ENCODE results near the gene NDUFS1. TPM values are rescaled to one million over a fixed set of nuclear protein-coding genes. Genes with fewer than 3 reads are reported as not detected.
"Not testable (repeated sequence)": the region's sequence is repeated elsewhere in the genome, so short reads cannot be mapped to it uniquely, and the experiment has no call there.

Gene NDUFS1
- total and polyA plus RNA-seq, 12 donors = 15.1 to 241 (median 175) TPM

GRCh38 chr2:206112108-206112507, 47.1 kb downstream of the NDUFS1 start:
- Histone ChIP-seq H3K9me3 (replicated peaks in 1 of 3) (no peaks in the 10 kb centered on the region), H3K36me3 (replicated peaks in 1 of 2) (no peaks in the 10 kb centered on the region), H3K4me3 (no peak overlapping the region), H3K27me3 (no peaks in the 10 kb centered on the region), H3K4me1 (replicated peaks in 1 of 2) (no peaks in the 10 kb centered on the region), H3K27ac (no peak overlapping the region)
- intact Hi-C loops (cut with DNase I) = no loop called here
- 96 to 99% (median 96%) methylated on average over 3 of the region's 3 CpGs for WGBS, 4 donors
- TF ChIP-seq, protein P1, sequence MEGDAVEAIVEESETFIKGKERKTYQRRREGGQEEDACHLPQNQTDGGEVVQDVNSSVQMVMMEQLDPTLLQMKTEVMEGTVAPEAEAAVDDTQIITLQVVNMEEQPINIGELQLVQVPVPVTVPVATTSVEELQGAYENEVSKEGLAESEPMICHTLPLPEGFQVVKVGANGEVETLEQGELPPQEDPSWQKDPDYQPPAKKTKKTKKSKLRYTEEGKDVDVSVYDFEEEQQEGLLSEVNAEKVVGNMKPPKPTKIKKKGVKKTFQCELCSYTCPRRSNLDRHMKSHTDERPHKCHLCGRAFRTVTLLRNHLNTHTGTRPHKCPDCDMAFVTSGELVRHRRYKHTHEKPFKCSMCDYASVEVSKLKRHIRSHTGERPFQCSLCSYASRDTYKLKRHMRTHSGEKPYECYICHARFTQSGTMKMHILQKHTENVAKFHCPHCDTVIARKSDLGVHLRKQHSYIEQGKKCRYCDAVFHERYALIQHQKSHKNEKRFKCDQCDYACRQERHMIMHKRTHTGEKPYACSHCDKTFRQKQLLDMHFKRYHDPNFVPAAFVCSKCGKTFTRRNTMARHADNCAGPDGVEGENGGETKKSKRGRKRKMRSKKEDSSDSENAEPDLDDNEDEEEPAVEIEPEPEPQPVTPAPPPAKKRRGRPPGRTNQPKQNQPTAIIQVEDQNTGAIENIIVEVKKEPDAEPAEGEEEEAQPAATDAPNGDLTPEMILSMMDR (IDR thresholded peaks at IDR 0.05) = no peak
- no peak for TF ChIP-seq POLR2A (IDR thresholded peaks at IDR 0.05)
- no peak for DNase-seq

- intact Hi-C loops (cut with DNase I) = no loop called here
These were observed 50.5 kb downstream of the NDUFS1 start for GRCh38 chr2:206108713-206109112.

DNA sequence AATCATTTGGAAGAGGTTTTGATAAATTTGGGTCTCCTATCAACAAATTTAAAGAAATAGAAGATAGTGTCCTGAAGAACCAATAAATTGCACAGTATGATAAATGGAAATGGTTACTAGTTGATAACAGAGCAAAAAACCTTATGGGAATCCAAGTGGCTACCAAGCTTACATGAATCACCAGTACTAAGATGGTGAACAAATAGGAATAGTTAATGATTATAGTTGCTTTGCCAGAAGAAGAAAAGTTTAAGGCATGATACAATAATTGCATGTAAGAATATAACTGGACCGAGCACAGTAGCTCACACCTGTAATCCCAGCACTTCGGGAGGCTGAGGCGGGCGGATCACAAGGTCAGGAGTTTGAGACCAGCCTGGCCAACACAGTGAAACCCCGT, 53.7 kb downstream of the NDUFS1 start:
- no peak for DNase-seq
- Histone ChIP-seq H3K27me3 (no peaks in the 10 kb centered on the region), H3K4me3 (no peak overlapping the region), H3K36me3 (replicated peaks in 1 of 2) (no peaks in the 10 kb centered on the region), H3K27ac (no peak overlapping the region), H3K4me1 (replicated peaks in 1 of 2) (no peaks in the 10 kb centered on the region), H3K9me3 (replicated peaks in 1 of 3) (no peaks in the 10 kb centered on the region)
- TF ChIP-seq, protein P1 (IDR thresholded peaks at IDR 0.05) = no peak
- TF ChIP-seq POLR2A (IDR thresholded peaks at IDR 0.05) = no peak
- WGBS, 4 donors = 91 to 99% (median 97%) methylated on average over 5 of the region's 5 CpGs
- intact Hi-C loops (cut with DNase I) = no loop called here

More at GRCh38 chr2:206108713-206109112, 50.5 kb downstream of the NDUFS1 start:
- no peaks in the 10 kb centered on the region for H3K9me3 ChIP-seq (replicated peaks in 1 of 3)
- H3K36me3 ChIP-seq (replicated peaks in 1 of 2) = no peaks in the 10 kb centered on the region
- no peak overlapping the region for H3K27ac ChIP-seq
- DNase-seq = no peak
- 74 to 89% (median 81%) methylated on average over 7 of the region's 7 CpGs for WGBS, 4 donors
- no peaks in the 10 kb centered on the region for H3K27me3 ChIP-seq
- H3K4me3 ChIP-seq = no peak overlapping the region
- no peak for TF ChIP-seq POLR2A (IDR thresholded peaks at IDR 0.05)
- TF ChIP-seq, protein P1 (IDR thresholded peaks at IDR 0.05) = no peak
- no peaks in the 10 kb centered on the region for H3K4me1 ChIP-seq (replicated peaks in 1 of 2)

DNA sequence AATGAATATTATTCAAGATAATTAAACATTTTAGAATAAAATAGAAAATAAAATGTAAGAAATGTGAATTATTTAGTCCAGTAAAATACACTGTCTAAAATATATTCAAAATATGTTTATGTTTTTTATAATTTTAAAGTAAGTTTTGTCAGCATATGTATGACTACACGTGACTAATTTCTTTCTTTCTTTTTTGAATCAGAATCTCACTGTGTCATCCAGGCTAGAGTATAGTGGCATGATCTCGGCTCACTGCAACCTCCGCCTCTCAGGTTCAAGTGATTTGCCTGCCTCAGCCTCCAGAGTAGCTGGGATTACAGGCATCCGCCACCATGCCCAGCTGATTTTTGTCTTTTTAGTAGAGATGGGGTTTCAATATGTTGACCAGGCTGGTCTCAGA, 54.2 kb downstream of the NDUFS1 start:
- Histone ChIP-seq H3K9me3 (replicated peaks in 1 of 3) (no peaks in the 10 kb centered on the region), H3K27ac (no peak overlapping the region), H3K4me1 (replicated peaks in 1 of 2) (no peaks in the 10 kb centered on the region), H3K27me3 (no peaks in the 10 kb centered on the region), H3K36me3 (replicated peaks in 1 of 2) (no peaks in the 10 kb centered on the region), H3K4me3 (no peak overlapping the region)
- DNase-seq = no peak
- no peak for TF ChIP-seq POLR2A (IDR thresholded peaks at IDR 0.05)
- TF ChIP-seq, protein P1 (IDR thresholded peaks at IDR 0.05) = no peak
- intact Hi-C loops (cut with DNase I) = no loop called here
- 86 to 96% (median 96%) methylated on average over 4 of the region's 4 CpGs for WGBS, 4 donors

GRCh38 chr2:206098872-206099271, 60.4 kb downstream of the NDUFS1 start:
- H3K36me3 ChIP-seq (replicated peaks in 1 of 2); H3K4me1 ChIP-seq (replicated peaks in 1 of 2); H3K27ac ChIP-seq; H3K27me3 ChIP-seq; H3K4me3 ChIP-seq; intact Hi-C loops (cut with DNase I); H3K9me3 ChIP-seq (replicated peaks in 1 of 3); DNase-seq: not testable (repeated sequence)
- 85 to 97% (median 89%) methylated on average over 11 to 19 of the region's 19 CpGs for WGBS, 4 donors
